GM12878 (cell line): ENCODE measurements around the gene ZNF41. TPM values are rescaled to one million over a fixed set of nuclear protein-coding genes. Genes with fewer than 3 reads are reported as not detected.
"Not testable (repeated sequence)": the region's sequence is repeated elsewhere in the genome, so short reads cannot be mapped to it uniquely, and the experiment has no call there.

ENCODE experiments used
- ATAC-seq: fragments of 200-7000 bp; cut with Tn5 transposase; 3 replicates; pipeline ENCODE4 v1.9.1; 2020; ENCODE audit warnings: mild to moderate bottlenecking, moderate library complexity
- BruUV-seq: library from RNA; stranded (reverse); fragments of 400-500 nt; replicated peaks from 2 replicates; lab custom pipeline; 2021; lab: Mats Ljungman, UMichigan
- CTCF ChIA-PET: fragments of 300-600 bp; sonication (Branson Sonifier 250); formaldehyde crosslinking; extraction: SDS; loops from one replicate; lab custom pipeline; 2021; ENCODE audit warnings: inconsistent platforms; lab: Yijun Ruan, JAX
- POLR2A ChIA-PET: fragments of 350-600 bp; formaldehyde crosslinking; extraction: SDS; loops from one replicate; lab custom pipeline; 2021; ENCODE audit warnings: inconsistent platforms; lab: Charles Lee
- RAD21 ChIA-PET: fragments of 300-600 bp; sonication (Branson Sonifier 250); formaldehyde crosslinking; loops from one replicate; lab custom pipeline; 2023; ENCODE audit warnings: antibody characterized with exemption; ENCODE audit not compliant: unreplicated experiment; lab: Charles Lee
- SMC1A ChIA-PET: fragments of 300-600 bp; sonication (Branson Sonifier 250); formaldehyde crosslinking; loops from one replicate; lab custom pipeline; 2023; ENCODE audit not compliant: unreplicated experiment, uncharacterized antibody; lab: Charles Lee
- DNase-seq: peaks from one replicate; pipeline ENCODE4 v3.0.0-alpha.2; 2011; ENCODE audit warnings: low read depth, low spot score
- FAIRE-seq: peaks from 3 replicates; lab custom pipeline; 2011; peaks lifted over from hg19 to GRCh38; lab: Jason Lieb, UNC
- H2AFZ ChIP-seq: 2 replicates; pipeline ENCODE4 v1.6.0; 2011; ENCODE audit warnings: low read depth, low read length, control low read depth; ENCODE audit not compliant: control insufficient read depth
- H3K27ac ChIP-seq: 2 replicates; pipeline ENCODE4 v1.5.1; 2011; ENCODE audit warnings: control low read depth; ENCODE audit not compliant: control insufficient read depth, insufficient read depth
- H3K27me3 ChIP-seq, 2 experiments: replicated peaks in 1 of 2; 2 replicates each; pipeline versions ENCODE4 v1.6.0 to v1.6.1; 2011; ENCODE audit warnings: low read length in 1 of 2; ENCODE audit not compliant: control insufficient read depth in 2 of 2, insufficient read depth in 2 of 2
- H3K36me3 ChIP-seq, 2 experiments: 2 replicates each; pipeline ENCODE4 v1.5.1; 2011; ENCODE audit warnings: low read length in 1 of 2; ENCODE audit not compliant: control insufficient read depth in 2 of 2, insufficient read depth in 2 of 2
- H3K4me1 ChIP-seq: 2 replicates; pipeline ENCODE4 v1.6.1; 2011; ENCODE audit warnings: mild to moderate bottlenecking, low read length, moderate library complexity, mixed read lengths; ENCODE audit not compliant: control insufficient read depth, insufficient read depth
- H3K4me2 ChIP-seq: 2 replicates; pipeline ENCODE4 v1.6.0; 2011; ENCODE audit warnings: control low read depth; ENCODE audit not compliant: control insufficient read depth, insufficient read depth
- H3K4me3 ChIP-seq: fragments of 200-600 bp; sonication (generic); 2 replicates; pipeline ENCODE4 v1.5.1; 2016
- H3K79me2 ChIP-seq: 2 replicates; pipeline ENCODE4 v1.6.0; 2011; ENCODE audit warnings: low read length; ENCODE audit not compliant: control insufficient read depth, insufficient read depth
- H3K9ac ChIP-seq: 2 replicates; pipeline ENCODE4 v1.8.0; 2011; ENCODE audit warnings: low read length, control low read depth, mixed read lengths; ENCODE audit not compliant: control insufficient read depth, insufficient read depth
- H3K9me3 ChIP-seq: replicated peaks from 3 replicates; pipeline ENCODE4 v1.5.1; 2011; ENCODE audit warnings: mild to moderate bottlenecking, low read length; ENCODE audit not compliant: control insufficient read depth, insufficient read depth
- H4K20me1 ChIP-seq: 2 replicates; pipeline ENCODE4 v1.6.0; 2011; ENCODE audit not compliant: control insufficient read depth, insufficient read depth
- CTCF ChIP-seq, 3 experiments: IDR thresholded peaks in 2 of 3; conservative IDR thresholded peaks in 1 of 3; 2 replicates each; pipeline ENCODE4 v1.5.1; 2011; ENCODE audit warnings: low read depth in 3 of 3, low read length in 3 of 3, mild to moderate bottlenecking in 3 of 3, control low read depth in 2 of 3, moderate library complexity in 2 of 3, inconsistent platforms in 1 of 3, mixed read lengths in 1 of 3; ENCODE audit not compliant: control insufficient read depth in 2 of 3, insufficient read depth in 1 of 3; ENCODE audit errors: extremely low read depth in 1 of 3
- POLR2AphosphoS5 ChIP-seq: IDR thresholded peaks from 2 replicates; pipeline ENCODE4 v1.6.1; 2011; ENCODE audit warnings: mild to moderate bottlenecking, low read length, inconsistent platforms
- WGBS: methylation state at CpG from one replicate; pipeline ENCODE4 v1.1.6; 2016; ENCODE audit warnings: low lambda C conversion rate; ENCODE audit not compliant: insufficient replicate concordance, insufficient coverage; ENCODE audit errors: missing lambda C conversion rate; 5-methylcytosine and 5-hydroxymethylcytosine counted together
- in situ Hi-C: fragments of 300-500 bp; cut with MboI; formaldehyde crosslinking; loops from 9 replicates; pipeline ENCODE4 v1.14.3; 2018; ENCODE audit warnings: mixed read lengths
- intact Hi-C: fragments of 100-400 bp; cut with micrococcal nuclease; formaldehyde crosslinking; loops from one replicate; pipeline ENCODE4 v1.14.2; 2022; ENCODE audit not compliant: unreplicated experiment
- polyA plus RNA-seq, 11 experiments: library from polyadenylated mRNA; depleted of rRNA in 4 of 11; unstranded in 6 of 11; stranded (reverse) in 5 of 11; fragments of >200 nt; fragmentation: Nextera tagmentation in 4 of 11; fragmentation: Illumina TruSeq in 1 of 11; extraction: Ambion mirVana in 4 of 11; extraction: Trizol in 1 of 11; gene quantifications; 1 replicate in 1 of 11; 2 replicates in 10 of 11; pipeline versions ENCODE4 v1.2.1 to v1.2.3, GENCODE V29; 2011 to 2016; ENCODE audit warnings: inconsistent platforms in 2 of 11, missing spikeins in 2 of 11, low read depth in 1 of 11
- total RNA-seq, 4 experiments: library from RNA; depleted of rRNA in 3 of 4; stranded (reverse); fragments of >200 nt in 3 of 4; fragmentation: Illumina TruSeq in 1 of 4; extraction: Trizol in 1 of 4; gene quantifications; 2 replicates each; pipeline versions ENCODE4 v1.2.1 to v1.2.3, GENCODE V29; 2013 to 2021

The ZNF41 gene
- total and polyA plus RNA-seq, 10 of the 15 experiments (the other 5 are each of a cell fraction or from before 2014, with no cell fraction given), result 0.95 to 10.6 (median 7.5) TPM

GRCh38 chrX:47497271-47497888 is 14.4 kb upstream of the ZNF41 start (continued):
- TF ChIP-seq CTCF (IDR thresholded peaks at IDR 0.05 in 2 of 3, conservative IDR thresholded peaks at IDR 0.05 in 1 of 3; ENCODE audit: control insufficient read depth in 2 of 3, extremely low read depth in 1 of 3, insufficient read depth in 1 of 3, low read depth in 3 of 3, low read length in 3 of 3) (peak; percentile 15 to 43 (median 20); a peak in 4 of 6 replicates), POLR2AphosphoS5 (no peak)

- H3K36me3 ChIP-seq, H3K79me2 ChIP-seq, H3K9me3 ChIP-seq, H3K27ac ChIP-seq, DNase-seq, H3K9ac ChIP-seq, H3K4me1 ChIP-seq, POLR2A ChIA-PET, H2AFZ ChIP-seq, FAIRE-seq, H3K27me3 ChIP-seq, BruUV-seq, H3K4me3 ChIP-seq, H3K4me2 ChIP-seq, in situ Hi-C loops, intact Hi-C loops, RAD21 ChIA-PET, H4K20me1 ChIP-seq: not testable (repeated sequence)
- ATAC-seq, result peak; percentile 30; the same call in 2 of the 3 replicates
- WGBS, result 11% methylated on average over 4 of the region's 4 CpGs
- ChIA-PET SMC1A (interaction anchor here (1.1 kb wide), 1 partner anchor 9 kb away, joined by 3 read pairs; no protein-coding TSS in a partner anchor), CTCF (interaction anchor here (1.5 kb wide), 1 partner anchor 9 kb away, joined by 3 read pairs; no protein-coding TSS in a partner anchor)
Measured at GRCh38 chrX:47492133-47492532, 9.1 kb upstream of the ZNF41 start.
